Renal cortex interstitium (tissue), 11 donors: Measurements from ENCODE around the gene TNS4. TPM values are rescaled to one million over a fixed set of nuclear protein-coding genes. Genes with fewer than 3 reads are reported as not detected.

Experiments used
- DNase-seq, 11 donors: peaks; one replicate each; pipeline ENCODE4 v3.0.0-alpha.2; 2013; ENCODE audit warnings: low read depth in 9 of 11, low spot score in 4 of 11; ENCODE audit errors: extremely low read depth in 1 of 11
- polyA plus RNA-seq, 3 donors: library from polyadenylated mRNA; unstranded; fragments of 120-200 nt; gene quantifications; one replicate each; pipeline ENCODE4 v1.2.1, GENCODE V29; 2013; ENCODE audit not compliant: insufficient read length in 3 of 3

Gene TNS4
- polyA plus RNA-seq, 3 donors, result 0.03 to 0.06 (median 0.03) TPM

GRCh38 chr17:40480501-40481003, 20.9 kb downstream of the TNS4 start:
- no peak for DNase-seq

GRCh38 chr17:40479754-40480480, 21.5 kb downstream of the TNS4 start:
- no peak for DNase-seq

GRCh38 chr17:40478486-40478885, 22.9 kb downstream of the TNS4 start:
- no peak for DNase-seq

- no peak for DNase-seq
These were observed 23.6 kb downstream of the TNS4 start for GRCh38 chr17:40477796-40478195.

- no peak for DNase-seq
These were observed 26.1 kb downstream of the TNS4 start for GRCh38 chr17:40475234-40475908.

- DNase-seq, result no peak
These were observed 26.9 kb downstream of the TNS4 start for GRCh38 chr17:40474419-40475002.

GRCh38 chr17:40473573-40474365, 27.7 kb downstream of the TNS4 start:
- no peak for DNase-seq

GRCh38 chr17:40472733-40473452, 28.5 kb downstream of the TNS4 start:
- DNase-seq, result no peak

GRCh38 chr17:40471846-40472732, 29.3 kb downstream of the TNS4 start:
- DNase-seq, result no peak

GRCh38 chr17:40470932-40471828, 30.2 kb downstream of the TNS4 start:
- DNase-seq, result no peak

- no peak for DNase-seq
These were observed 31.4 kb downstream of the TNS4 start for GRCh38 chr17:40469805-40470675.

GRCh38 chr17:40468560-40468959, 32.9 kb downstream of the TNS4 start:
- no peak for DNase-seq

- no peak for DNase-seq
These were observed 34.0 kb downstream of the TNS4 start for GRCh38 chr17:40467281-40467867.

GRCh38 chr17:40466298-40466971, 35.0 kb downstream of the TNS4 start:
- no peak for DNase-seq

GRCh38 chr17:40464392-40464855, 37.0 kb downstream of the TNS4 start:
- no peak for DNase-seq
